Stimulated activated CD8-positive, alpha-beta memory T cell treated with anti-CD3 and anti-CD28 coated beads, Interleukin-15, amount 100 ng/mL, for 4 hours (primary cell): Measurements from ENCODE around the gene HACD2.
"Not testable (repeated sequence)": the region's sequence is repeated elsewhere in the genome, so short reads cannot be mapped to it uniquely, and the experiment has no call there.

Experiments
- DNase-seq, 2 donors: peaks; one replicate each; pipeline ENCODE4 v3.0.0-alpha.2; 2020; ENCODE audit warnings: low read depth in 2 of 2

Gene HACD2

GRCh38 chr3:123525433-123525832, 59.4 kb downstream of the HACD2 start:
- no peak for DNase-seq

GRCh38 chr3:123524981-123525380, 59.9 kb downstream of the HACD2 start:
- no peak for DNase-seq

- DNase-seq = no peak
Observed at GRCh38 chr3:123523023-123523412, 61.8 kb downstream of the HACD2 start.

GRCh38 chr3:123522320-123523022, 62.4 kb downstream of the HACD2 start:
- DNase-seq = no peak

- no peak for DNase-seq
Observed at GRCh38 chr3:123521179-123521969, 63.5 kb downstream of the HACD2 start.

GRCh38 chr3:123520656-123521055, 64.2 kb downstream of the HACD2 start:
- DNase-seq = no peak

GRCh38 chr3:123518892-123519485, 65.9 kb downstream of the HACD2 start:
- DNase-seq = no peak

GRCh38 chr3:123511726-123512125, 73.1 kb downstream of the HACD2 start:
- no peak for DNase-seq

- no peak for DNase-seq
Observed at GRCh38 chr3:123511084-123511483, 73.8 kb downstream of the HACD2 start.

GRCh38 chr3:123508178-123508577, 76.7 kb downstream of the HACD2 start:
- no peak for DNase-seq

GRCh38 chr3:123505820-123506219, 79.0 kb downstream of the HACD2 start:
- DNase-seq = no peak

GRCh38 chr3:123503203-123503602, 81.7 kb downstream of the HACD2 start:
- no peak for DNase-seq

GRCh38 chr3:123499322-123499721, 85.5 kb downstream of the HACD2 start:
- DNase-seq = no peak

- no peak for DNase-seq
Observed at GRCh38 chr3:123498761-123499160, 86.1 kb downstream of the HACD2 start.

GRCh38 chr3:123493912-123494311, 90.9 kb downstream of the HACD2 start:
- DNase-seq = no peak

- DNase-seq = no peak
Observed at GRCh38 chr3:123491966-123492587, 92.8 kb downstream of the HACD2 start.

- DNase-seq = no peak
Observed at GRCh38 chr3:123489400-123490004, 95.4 kb downstream of the HACD2 start.

GRCh38 chr3:123488645-123489347, 96.1 kb downstream of the HACD2 start:
- no peak for DNase-seq

GRCh38 chr3:123487063-123487462, 97.8 kb downstream of the HACD2 start:
- not testable (repeated sequence) for DNase-seq

- no peak for DNase-seq
Observed at GRCh38 chr3:123486460-123486859, 98.4 kb downstream of the HACD2 start.

- DNase-seq = no peak
Observed at GRCh38 chr3:123485551-123485950, 99.3 kb downstream of the HACD2 start.
